ENCODE measurements around the gene PTGS1. TPM values are rescaled to one million over a fixed set of nuclear protein-coding genes. Genes with fewer than 3 reads are reported as not detected.

PTGS1 gene
- total and polyA plus RNA-seq, 8 donors: 0.32 to 9.9 (median 0.99) TPM

DNA sequence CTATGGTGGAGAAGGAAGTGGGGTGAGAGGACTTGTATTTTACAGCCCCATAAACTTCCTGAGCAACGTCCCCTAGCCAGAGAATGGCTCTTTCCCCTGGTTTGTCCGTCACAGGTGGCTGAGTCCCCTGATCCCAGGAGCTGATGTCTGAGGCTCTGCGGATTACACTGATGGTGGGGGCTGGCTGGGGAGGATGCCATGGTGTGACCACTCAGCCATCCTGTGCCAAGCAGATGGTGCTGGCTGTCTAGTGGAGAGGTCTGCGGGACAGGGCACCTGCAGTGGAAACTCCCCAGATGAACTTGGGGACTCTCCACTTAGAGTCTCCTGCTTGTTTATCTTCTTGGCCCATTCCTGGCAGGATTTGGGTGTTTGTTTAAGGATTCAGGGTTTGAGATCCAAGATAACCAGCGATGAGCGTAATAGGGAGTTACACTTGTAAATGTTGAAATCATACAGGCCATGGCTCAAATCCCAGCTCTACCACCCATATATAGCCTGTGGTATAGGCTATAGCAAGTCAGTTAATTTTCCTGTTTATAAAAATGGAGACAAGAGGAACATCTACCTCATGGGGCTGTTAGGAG is 4.7 kb upstream of the PTGS1 start:
- TF ChIP-seq, protein P1, sequence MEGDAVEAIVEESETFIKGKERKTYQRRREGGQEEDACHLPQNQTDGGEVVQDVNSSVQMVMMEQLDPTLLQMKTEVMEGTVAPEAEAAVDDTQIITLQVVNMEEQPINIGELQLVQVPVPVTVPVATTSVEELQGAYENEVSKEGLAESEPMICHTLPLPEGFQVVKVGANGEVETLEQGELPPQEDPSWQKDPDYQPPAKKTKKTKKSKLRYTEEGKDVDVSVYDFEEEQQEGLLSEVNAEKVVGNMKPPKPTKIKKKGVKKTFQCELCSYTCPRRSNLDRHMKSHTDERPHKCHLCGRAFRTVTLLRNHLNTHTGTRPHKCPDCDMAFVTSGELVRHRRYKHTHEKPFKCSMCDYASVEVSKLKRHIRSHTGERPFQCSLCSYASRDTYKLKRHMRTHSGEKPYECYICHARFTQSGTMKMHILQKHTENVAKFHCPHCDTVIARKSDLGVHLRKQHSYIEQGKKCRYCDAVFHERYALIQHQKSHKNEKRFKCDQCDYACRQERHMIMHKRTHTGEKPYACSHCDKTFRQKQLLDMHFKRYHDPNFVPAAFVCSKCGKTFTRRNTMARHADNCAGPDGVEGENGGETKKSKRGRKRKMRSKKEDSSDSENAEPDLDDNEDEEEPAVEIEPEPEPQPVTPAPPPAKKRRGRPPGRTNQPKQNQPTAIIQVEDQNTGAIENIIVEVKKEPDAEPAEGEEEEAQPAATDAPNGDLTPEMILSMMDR (IDR thresholded peaks at IDR 0.05): no peak
- no peaks in the 10 kb centered on the region for H3K27me3 ChIP-seq
- peaks cover 0 to 5% (median 0%) of the 10 kb centered on the region in 3 donors for H3K4me1 ChIP-seq
- WGBS, 2 donors: 73 to 77% methylated on average over 6 of the region's 6 CpGs
- FAIRE-seq (no peak), ATAC-seq (no peak), DNase-seq (no peak)
- intact Hi-C loops (cut with DNase I): no loop called here
- no peaks in the 10 kb centered on the region for H3K9me3 ChIP-seq
- no peak overlapping the region for H3K4me3 ChIP-seq
- H3K27ac ChIP-seq: no peak overlapping the region
- H3K36me3 ChIP-seq: no peaks in the 10 kb centered on the region

DNA sequence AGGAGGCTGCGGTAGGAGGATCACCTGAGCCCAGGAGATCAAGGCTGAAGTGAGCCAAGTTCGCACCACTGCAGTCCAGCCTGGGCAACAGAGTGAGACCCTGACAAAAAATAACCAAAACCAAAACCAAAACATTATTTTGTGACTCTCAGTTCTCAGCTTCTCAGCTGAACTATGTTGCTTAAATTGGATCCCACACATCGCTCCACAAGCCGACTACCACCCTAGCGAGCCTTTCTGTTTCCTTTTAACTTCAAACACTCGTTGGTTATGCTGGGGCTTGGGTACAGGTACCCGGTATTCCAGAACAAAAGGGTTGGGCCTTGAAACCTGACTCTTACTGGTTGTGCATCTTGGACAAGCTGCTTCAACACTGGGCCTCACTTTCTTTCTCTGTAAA is 3.8 kb upstream of the PTGS1 start:
- DNase-seq (no peak), ATAC-seq (no peak), FAIRE-seq (no peak)
- Histone ChIP-seq H3K27ac (no peak overlapping the region), H3K27me3 (no peaks in the 10 kb centered on the region), H3K36me3 (no peaks in the 10 kb centered on the region), H3K4me1 (peaks cover 0 to 5% (median 0%) of the 10 kb centered on the region in 3 donors), H3K9me3 (no peaks in the 10 kb centered on the region), H3K4me3 (no peak overlapping the region)
- WGBS, 2 donors: 84 to 87% methylated on average over 7 of the region's 7 CpGs
- intact Hi-C loops (cut with DNase I): no loop called here
- TF ChIP-seq, protein P1 (IDR thresholded peaks at IDR 0.05): no peak

DNA sequence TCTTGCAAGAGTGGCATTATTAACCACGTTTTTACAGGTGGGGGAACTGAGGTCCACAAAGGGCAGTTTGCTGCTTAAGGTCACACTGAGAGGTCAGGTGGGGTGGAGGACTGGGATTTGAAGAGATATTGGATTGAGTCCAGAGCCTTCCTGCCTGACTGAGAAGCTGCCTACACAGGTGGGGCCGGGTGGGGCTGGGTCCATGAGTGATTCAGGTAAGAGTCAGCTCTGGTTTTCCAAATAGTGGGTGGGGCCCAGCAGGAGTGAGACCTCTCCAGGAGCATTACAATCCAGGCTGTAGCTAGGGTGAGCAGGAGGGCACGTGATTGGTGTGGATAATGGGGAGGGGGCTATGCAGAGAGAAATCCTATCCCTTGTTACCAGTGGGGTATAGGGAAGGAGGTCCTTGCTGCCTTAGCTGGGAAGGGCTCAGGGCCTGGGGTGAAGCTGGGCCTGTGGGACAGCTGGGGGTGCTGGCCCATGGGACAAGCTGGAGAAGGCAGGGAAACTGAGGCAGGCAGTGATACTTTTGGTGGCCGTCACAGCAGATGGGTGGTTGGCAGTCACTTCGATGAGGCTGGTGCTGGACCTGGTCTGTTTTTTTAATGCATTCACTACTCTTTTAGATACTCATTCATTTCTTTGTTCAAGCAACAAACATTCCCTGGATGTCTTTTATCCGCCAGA is 2.9 kb upstream of the PTGS1 start:
- DNase-seq (no peak), ATAC-seq (no peak), FAIRE-seq (no peak)
- TF ChIP-seq, protein P1 (IDR thresholded peaks at IDR 0.05): no peak
- Histone ChIP-seq H3K36me3 (no peaks in the 10 kb centered on the region), H3K27ac (no peak overlapping the region), H3K9me3 (no peaks in the 10 kb centered on the region), H3K4me1 (peaks cover 0 to 5% (median 0%) of the 10 kb centered on the region in 3 donors), H3K4me3 (no peak overlapping the region), H3K27me3 (no peaks in the 10 kb centered on the region)
- intact Hi-C loops (cut with DNase I): no loop called here
- 77 to 83% methylated on average over 6 of the region's 6 CpGs for WGBS, 2 donors

DNA sequence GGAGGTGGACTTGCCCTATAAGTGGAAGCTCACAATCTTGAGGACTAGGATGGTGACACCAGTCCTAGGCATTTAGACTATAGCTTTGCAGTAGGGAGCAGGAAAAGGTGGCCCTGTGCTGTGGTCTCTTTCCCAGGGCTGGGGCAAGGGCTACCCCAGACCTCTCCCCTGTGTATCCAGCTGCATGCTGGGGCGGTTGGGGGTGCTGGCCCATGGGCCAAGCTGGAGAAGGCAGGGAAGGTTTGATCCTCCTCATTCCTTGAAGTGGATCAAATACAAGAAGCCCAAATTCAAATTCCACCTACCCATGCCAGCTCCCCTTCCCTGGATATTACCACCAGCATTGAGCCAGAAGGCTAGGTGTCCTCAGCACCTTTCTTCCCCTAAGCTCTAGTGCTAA is 2.2 kb upstream of the PTGS1 start:
- ATAC-seq (no peak), DNase-seq (no peak), FAIRE-seq (no peak)
- Histone ChIP-seq H3K9me3 (no peaks in the 10 kb centered on the region), H3K27ac (no peak overlapping the region), H3K27me3 (no peaks in the 10 kb centered on the region), H3K36me3 (no peaks in the 10 kb centered on the region), H3K4me3 (no peak overlapping the region), H3K4me1 (peaks cover 0 to 5% (median 0%) of the 10 kb centered on the region in 3 donors)
- intact Hi-C loops (cut with DNase I): no loop called here
- TF ChIP-seq, protein P1 (IDR thresholded peaks at IDR 0.05): no peak
- 100% methylated on average over 1 of the region's 1 CpG for WGBS, 2 donors

DNA sequence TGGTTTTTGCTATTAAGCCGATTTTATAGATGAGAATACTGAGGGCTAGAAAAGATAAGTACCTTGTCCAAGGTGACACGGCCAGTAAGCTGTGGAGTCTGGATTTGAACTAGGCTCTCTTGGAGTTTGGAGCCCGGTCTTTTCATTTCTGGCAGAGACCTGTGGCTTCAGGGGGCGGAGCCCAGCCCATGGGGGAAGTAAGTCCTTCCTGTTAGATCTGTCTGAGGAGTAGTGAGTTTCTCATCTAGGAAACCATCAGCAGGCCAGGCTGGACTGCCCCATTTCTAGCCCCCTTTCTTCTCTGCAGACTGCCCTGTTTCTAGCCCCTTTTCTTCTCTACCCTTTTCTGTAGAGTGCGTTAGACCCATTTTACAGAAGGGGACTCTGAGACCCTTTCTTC is 521 bp upstream of the PTGS1 start:
- FAIRE-seq (no peak), ATAC-seq (peak in 1 of 4 donors; percentile 54), DNase-seq (no peak)
- Histone ChIP-seq H3K27ac (no peak overlapping the region), H3K9me3 (no peaks in the 10 kb centered on the region), H3K27me3 (no peaks in the 10 kb centered on the region), H3K36me3 (no peaks in the 10 kb centered on the region), H3K4me1 (peaks cover 0 to 5% (median 0%) of the 10 kb centered on the region in 3 donors), H3K4me3 (peak overlapping the region in 1 of 4 donors; percentile 41)
- WGBS, 2 donors: 77 to 82% methylated on average over 5 of the region's 5 CpGs
- intact Hi-C loops (cut with DNase I): no loop called here
- TF ChIP-seq, protein P1 (IDR thresholded peaks at IDR 0.05): no peak
